NCI-H446 (cell line): ENCODE measurements around the gene LIX1L.
A peak's percentile ranks its signal among the peaks of the same experiment; 100 is the strongest.

Experiments
- DNase-seq, 2 experiments: peaks; one replicate each; lab custom pipeline; 2025; lab: John Stamatoyannopoulos, UW

Gene LIX1L

DNA sequence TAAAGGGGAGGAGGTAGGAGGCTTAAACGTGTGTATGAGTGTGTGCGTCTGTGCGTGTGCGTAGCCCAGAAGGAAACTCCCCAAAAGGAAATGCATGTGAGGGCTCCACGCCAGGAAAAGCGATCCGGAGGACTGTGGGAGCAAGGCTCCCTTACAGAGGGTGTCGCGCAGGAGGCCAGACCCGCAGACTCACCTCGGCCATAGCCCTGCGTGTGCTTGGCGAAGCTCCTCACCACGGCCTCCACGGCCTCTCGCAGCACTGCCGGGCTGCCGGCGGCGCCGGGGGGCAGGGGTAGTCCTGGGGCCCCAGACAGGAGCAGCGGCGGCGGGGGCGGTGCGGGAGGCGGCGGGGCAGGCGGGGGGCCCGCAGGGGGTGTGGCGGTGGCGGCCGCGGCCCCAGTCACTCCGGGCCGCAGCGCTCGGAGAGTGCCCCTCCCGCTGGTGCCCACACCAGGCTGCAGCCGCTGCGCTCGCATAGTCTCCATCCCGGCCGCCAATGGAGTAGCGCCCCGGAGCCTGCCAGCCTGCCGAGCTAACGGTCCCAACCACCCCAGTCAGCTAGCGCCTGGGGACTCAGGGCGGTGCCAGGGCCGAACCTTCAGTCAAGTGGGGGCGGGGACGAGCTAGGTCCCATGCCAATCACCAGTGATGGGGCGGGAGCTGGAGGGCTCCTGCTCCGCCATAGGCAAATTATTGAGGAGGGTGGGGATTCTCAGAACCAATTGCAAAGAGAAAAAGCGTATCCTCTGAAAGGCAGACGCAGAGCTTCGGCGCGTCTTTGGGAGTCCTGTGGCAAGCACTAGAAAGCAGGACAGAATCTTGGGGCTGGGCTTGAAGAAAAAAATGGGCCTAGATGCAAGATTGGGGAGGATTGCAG is at the start of gene LIX1L:
TSS of gene LIX1L (minus strand) at position 575 of the 877 bp plus-strand sequence. CDS start at position 485, 90 bp downstream.
- peak; percentile 91 to 97 for DNase-seq

DNA sequence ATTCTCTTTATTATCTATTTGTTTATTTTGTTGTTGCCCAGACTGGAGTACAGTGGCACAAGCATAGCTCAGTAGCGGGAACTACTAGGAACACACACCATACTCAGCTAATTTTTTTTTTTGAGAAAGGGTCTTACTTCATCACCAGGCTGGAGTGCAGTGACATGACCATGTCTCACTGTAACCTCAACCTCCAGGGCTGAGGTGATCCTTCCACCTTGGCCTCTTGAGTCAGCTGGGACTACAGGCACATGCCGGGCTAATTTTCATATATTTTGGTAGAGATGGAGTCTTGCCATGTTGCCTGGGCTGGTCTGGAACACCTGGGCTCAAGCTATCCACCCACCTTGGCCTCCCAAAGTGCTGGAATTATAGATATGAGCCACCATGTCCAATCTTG is 43.9 kb upstream of the LIX1L start:
- DNase-seq, result no peak

DNA sequence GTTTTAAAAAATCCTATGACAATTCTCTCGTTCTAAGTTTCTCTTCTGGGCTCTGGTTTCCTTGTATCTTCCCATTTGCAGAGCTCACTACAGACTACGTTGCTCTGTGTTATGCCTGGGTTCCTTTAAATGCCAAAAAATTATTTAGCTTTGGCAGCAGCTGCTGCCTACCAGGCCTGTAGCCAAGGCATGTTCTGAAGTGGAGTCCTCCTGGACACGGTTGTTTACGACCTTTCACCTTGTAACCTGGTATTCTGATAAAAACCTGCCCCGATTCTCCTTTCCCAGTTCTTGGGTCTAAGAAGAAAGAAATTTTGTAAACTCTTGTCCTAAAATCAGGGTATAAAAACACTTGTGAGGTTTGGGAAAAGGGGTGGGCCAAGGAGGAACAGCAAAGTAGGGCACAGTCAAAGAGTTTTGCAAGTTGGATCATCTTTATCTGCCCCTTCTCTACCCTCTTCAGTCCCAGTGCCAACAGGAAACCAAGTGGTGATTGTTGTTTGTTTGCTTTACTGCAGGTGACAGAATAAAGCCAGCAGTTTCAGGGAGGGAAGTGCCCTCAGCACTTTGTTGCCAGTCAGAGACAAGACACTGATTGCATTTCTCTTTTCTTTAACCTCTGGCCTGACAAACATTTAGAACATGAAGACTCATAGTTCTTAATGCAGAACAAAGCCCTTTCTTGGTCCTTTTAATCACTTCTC is 41.7 kb upstream of the LIX1L start:
- DNase-seq, result peak; percentile 38 to 67

DNA sequence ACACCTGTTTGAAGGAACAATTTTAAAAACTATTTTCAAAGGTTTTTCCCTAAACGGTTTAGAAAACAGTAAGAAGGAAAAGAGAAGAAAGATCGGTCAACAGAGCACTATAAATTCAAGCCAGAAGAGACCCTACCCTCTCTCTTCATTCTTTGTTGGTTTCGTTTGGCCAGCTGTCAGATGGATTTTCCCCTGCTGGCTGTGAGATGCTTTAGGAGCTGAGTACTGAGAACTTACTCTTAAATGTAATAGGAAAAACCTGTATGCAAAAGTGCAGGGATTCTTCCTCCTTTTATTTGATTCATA is 39.9 kb upstream of the LIX1L start:
- peak in 1 of 2 experiments; percentile 34 for DNase-seq

DNA sequence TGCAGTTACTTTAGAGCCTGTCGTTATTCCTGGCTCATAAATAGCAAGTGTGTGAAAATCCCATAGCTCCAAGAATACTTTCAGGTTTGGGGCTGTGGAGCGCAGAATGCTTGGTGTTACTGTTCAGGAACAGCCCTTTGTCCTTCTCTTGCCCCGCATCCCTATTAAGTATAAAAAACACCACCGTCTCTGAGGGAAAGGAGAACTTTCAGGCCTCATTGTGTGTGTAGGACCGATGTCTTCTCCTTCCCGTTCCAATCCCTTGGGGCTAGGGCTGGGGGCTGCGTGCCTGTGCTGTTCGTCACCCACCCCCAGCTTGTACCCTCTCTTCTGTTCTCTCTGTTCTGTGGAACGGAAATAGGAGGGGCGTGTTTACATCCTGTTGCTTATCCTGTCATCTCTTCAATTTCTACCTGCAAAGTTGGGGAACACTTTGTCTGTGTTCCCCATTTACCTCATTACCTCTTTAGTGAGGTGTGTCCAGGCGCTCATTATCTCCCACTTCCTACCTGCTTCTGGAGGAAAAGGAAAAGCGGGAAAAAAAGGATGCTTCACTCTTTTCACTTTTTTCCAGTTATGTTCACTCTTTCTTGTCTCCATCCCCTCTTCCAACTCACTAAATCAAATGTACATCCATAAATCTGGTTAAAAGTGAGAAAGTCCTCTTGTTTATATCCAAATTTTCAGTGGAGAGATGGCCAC is 39.4 kb upstream of the LIX1L start:
- no peak for DNase-seq

DNA sequence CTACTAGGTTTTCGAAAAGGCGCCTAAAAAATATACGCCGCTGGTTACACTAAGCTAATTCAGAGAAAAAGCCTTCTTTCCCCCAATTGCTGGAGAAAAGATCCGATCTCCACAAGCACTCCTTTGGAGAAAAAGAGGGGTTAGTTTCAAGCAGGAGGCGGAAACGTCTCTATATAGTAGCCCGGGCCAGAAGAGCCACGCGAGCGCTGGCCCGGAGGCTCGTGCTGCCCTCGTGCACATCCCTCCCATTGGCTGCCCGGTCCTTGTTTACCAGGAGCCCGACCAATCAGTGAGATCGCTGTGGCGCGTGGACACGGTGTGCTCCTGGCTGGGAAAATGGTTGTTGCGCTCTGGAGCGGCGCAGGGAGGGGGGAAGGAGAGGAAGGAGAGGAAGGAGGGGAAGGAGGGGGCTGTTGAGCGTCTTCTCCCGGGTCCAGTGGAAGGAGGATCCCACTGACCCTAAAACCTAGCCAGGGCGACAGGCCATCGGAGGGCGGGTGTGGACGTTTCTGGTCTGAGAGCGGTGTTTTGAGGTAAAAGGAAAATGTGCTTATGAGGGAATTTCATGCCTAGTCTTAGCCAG is 38.7 kb upstream of the LIX1L start, which contains the start of gene TXNIP:
TSS of gene TXNIP (minus strand) at position 147 of the 583 bp plus-strand sequence. CDS start 313 bp downstream, outside the sequence.
- peak; percentile 95 to 98 for DNase-seq

DNA sequence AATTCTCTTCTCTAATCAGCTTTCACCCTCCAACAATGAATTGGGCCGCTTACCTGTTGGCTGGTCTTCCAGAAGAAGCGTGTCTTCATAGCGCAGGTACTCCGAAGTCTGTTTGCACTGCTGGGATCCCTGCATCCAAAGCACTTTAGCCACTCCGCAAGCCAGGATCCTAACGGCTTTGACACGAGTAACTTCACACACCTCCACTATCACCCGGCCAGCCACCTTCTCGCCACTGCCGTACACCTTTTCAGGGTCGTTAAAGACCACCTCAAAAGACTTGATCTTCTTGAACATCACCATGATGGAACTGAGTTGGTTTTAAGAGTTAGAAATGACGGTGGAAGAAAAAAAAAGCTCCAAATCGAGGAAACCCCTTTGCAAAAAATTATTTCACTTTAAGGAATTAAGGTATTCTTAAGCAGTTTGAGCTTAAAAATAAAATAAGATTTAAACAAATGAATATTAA is 38.2 kb upstream of the LIX1L start:
- no peak for DNase-seq

DNA sequence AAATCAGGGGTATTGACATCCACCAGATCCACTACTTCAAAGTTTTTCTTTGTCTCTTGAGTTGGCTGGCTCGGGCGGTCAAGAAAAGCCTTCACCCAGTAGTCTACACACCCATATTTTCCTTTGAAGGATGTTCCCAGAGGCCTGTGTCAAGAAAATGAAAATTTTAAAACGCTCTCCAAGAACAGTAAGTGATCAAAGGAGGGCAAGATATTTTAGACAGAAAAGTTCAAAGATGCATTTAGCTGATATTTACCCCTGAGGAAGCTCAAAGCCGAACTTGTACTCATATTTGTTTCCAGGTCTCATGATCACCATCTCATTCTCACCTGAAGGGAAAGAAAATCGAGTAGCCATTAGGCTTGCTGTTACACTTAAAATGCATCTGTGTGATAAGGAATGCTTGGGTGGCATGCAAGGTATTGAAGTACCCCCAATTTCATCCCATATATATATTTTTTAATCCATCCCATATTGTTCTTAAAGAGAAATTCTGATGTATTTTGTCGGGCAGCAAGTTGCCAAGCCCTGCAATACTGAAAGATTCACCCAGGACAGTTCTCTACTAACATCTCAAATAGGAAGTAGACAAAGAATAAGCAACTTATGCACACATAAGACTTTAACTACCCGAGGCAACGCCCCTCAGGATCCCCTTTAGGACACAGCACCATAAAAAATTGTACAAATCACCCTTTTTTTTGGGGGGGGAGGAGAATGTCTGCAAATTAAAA is 37.5 kb upstream of the LIX1L start:
- no peak for DNase-seq

DNA sequence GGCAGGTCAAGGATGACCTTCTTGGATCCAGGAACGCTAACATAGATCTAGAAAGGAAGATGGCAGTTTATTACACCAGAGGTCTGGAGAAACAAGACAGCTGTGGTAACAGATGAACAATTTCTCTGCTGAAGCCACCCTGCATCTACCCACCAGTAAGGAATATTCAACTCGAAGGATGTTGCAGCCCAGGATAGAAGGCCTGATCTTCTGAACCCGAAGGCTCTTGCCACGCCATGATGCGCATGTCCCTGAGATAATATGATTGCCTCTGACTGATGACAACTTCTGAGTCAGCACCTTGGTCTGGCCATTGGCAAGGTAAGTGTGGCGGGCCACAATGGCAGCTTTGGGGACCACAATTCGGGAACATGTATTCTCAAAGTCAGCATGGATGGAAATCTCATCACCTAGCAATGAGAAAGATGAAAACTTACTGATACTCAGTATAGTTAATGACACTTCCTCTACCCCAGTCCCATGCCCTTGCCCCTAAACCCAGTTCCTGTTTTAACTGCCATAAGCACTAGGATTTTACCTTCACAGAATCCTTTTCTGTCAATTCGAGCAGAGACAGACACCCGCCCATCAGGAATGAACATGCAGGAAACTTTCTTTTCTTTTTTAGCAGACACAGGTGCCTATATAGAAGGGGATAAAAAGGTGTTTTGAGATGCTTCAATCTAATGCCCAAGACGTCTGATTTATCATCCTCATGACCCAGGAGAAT is 36.7 kb upstream of the LIX1L start:
- DNase-seq, result no peak

DNA sequence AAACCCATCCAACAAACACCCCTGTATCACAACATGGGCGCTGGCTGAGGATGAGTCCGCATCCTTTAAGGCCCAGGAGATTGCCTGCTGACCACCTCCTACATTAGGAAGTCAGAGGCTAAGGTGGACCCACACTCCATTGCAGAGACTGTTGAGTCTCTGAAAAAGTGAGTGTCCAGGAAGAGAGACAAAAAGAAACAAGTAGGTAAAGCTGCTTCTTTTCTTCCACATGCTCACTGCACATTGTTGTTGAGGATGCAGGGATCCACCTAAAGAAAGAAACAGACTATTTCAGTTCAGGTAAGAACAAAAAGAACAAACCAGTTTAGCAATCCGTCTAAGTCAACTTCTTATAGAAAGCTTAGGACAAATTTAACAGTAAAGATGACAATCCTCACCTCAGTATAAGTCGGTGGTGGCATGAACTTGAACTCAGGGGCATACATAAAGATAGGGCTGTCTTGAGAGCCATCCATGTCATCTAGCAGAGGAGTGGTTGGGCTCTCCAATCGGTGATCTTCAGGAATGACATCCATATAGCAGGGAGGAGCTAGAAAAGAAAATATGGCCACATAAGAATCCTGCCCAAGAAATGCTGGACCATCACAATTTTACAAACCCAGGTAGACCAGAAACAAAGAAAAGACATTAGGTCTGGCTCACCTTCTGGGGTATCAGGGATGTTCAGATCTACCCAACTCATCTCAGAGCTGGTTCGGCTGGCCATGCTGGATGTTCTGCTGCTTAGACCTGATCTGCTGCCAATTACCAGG is 36.0 kb upstream of the LIX1L start:
- DNase-seq, result no peak

DNA sequence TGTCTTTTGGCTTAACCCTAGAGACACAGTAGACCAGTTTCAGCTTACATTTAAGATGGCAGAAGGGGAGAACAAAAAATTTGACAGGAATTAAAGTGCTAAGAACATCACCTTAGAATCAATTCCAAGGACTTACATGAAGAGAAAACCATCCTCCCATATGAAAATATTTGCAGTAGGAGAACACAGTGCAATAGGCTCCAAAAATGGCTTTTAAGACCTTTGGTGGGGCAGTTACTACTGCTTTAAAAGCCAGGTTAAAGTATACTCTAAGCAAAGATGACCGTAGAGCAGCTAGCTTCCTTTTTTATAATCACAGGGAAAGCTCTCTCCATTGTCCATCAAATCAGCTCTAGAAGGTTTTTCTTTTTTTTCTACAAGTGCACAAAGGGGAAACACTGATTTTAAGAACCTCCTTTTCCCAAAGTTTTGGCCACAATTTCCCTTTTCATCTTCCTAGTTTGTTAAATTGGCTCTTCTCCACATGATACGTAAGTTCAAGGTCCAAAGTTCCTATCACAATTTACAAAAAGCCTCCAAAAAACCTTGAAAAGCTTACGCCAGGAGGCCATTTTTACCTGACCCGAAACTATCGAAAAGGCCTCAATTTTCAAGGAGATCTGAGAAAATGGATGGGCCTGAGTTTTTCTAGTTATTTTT is 35.3 kb upstream of the LIX1L start:
- DNase-seq, result no peak

DNA sequence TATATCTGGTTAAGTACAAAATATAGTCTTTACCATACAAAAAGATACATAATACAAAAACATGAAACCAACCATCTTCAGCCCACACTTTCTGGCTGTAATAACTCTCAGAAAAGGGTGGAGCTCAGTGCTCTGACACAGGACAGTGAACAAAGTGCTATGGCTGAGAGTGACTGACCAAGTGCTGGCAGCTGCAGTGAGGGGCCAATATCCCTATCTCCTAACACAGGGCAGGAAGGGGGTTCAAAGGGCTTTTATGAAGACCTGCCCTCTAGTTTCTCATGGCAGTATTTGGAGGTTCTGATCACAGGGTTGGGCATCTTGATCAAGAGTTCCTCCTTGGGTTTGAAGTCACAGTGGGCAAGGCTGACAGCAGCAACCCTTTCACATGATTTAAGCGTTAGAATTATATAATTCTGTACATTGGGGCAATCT is 34.7 kb upstream of the LIX1L start:
- no peak for DNase-seq

DNA sequence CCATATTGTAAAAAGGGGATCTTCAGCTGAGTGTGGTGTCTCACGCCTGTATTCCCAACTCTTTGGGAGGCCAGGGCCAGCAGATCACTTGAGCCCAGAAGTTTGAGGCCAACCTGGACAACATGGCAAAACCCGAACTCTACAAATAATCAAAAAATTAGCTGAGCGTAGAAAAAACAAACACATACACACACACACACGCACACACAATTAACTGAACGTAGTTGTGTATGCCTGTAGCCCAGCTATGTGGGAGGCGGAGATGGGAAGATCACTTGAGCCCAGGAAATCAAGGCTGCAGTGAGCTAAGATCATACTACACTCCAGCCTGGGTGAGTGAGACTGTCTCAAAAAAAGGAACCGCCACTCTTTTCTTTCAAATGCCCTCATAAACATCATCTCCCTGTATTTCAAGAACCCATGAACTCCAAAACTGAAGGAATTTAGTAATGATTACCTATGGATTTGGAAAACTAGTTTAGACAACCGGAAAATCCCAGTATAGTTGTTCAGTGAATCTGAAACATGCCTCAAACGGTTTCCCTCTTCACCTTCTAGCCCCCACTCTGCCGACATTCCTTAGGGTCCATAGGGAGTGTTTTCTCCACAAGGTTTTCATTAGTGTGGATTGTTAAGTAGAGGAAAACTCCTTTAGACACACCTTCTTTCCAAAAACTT is 34.1 kb upstream of the LIX1L start:
- DNase-seq, result no peak

DNA sequence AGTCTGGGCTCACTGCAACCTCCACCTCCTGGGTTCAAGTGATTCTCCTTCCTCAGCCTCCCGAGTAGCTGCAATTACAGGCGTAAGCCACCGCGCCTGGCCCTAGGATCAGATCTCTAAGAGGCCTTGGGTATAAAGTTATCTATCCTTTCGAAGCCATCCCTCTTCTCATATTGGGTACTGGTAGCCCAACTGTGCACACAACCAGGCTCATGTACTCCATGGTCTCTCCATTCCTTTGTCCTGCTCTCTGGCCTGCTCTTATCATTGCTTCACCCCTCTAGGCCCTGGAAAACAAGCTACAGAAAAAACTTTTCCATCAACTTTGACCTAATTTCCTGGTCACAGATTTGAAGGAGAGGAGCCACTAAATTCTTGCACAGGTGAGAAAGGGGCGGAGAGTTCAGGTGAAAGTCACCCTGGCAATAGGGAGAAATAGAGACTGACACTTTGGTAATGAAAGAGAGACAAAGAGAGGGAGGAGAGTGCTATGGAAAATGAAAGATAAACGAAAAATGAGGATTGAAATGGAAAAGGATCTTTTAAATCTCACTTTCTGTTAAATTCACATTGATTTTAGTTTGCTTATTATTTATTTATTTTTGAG is 32.5 kb upstream of the LIX1L start:
- no peak for DNase-seq

DNA sequence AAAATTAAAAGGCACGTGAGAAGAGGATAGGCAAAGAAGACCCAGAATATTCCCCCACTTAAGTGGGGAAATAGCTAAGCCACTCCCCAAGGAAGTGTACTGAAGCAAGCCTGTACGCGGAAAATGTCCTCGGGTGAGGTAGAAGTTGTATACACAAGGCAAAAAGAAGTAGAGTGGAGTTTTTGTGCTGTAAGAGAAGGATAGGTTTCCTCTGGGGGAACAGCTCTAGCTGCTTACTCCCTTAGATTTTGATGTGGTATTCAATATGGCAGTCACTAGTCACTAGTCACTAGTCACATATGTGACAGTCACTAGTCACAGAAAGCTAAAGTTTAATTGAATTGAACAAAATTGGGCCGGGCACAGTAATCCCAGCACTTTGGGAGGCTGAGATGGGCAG is 31.0 kb upstream of the LIX1L start:
- DNase-seq, result no peak

DNA sequence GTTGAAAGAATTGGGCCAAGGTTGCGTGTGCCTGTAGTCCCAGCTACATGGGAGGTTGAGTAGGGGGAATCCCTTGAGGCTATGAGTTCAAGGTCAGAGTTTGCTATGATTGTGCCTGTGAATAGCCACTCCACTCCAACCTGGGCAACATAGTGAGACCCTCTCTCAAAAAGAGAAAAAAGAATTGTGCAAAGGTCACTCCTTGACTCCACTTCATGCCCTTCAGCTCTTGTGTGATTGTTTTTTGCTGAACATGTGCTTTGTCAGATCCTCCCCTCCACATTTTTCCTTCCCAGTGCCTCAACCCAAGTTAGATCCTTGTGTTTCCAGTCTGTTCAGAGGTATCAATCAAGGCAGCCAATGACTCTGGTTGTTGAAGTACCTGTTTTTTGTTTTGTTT is 30.1 kb upstream of the LIX1L start:
- DNase-seq, result no peak

DNA sequence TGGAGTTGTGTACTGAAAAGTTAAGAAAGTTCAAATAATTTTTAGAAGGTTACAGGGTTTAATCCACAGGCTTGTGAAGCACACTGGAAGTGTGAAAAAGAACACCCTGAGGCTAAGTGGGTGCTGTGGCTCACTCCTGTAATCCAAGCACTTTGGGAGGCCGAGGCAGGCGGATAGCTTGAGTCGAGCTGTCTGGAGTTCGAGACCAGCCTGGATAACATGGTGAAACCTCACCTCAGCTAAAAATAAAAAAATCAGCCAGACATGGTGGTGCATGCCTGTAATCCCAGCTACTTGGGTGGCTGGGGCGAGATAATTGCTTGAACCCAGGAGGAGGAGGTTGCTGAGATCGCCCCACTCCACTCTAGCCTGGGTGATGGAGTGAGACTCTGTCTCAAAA is 28.7 kb upstream of the LIX1L start:
- DNase-seq, result no peak
